D721Med (cell line): ENCODE data around the gene RIN1.

ENCODE experiments used
- DNase-seq: peaks from one replicate; pipeline ENCODE4 v3.0.0; 2011; ENCODE audit warnings: low spot score; ENCODE audit not compliant: insufficient read length
- FAIRE-seq: peaks from 2 replicates; lab custom pipeline; 2011; peaks lifted over from hg19 to GRCh38; lab: Jason Lieb, UNC
- TF ChIP-seq, protein P1 (sequence below): IDR thresholded peaks from 2 replicates; pipeline ENCODE4 v1.5.1; 2012; ENCODE audit warnings: mild to moderate bottlenecking, control low read depth; ENCODE audit not compliant: insufficient read depth; ENCODE audit errors: missing control alignments

RIN1 gene

GRCh38 chr11:66318600-66318970, 17.6 kb downstream of the RIN1 start:
- FAIRE-seq (no peak), DNase-seq (no peak)
- TF ChIP-seq, protein P1, sequence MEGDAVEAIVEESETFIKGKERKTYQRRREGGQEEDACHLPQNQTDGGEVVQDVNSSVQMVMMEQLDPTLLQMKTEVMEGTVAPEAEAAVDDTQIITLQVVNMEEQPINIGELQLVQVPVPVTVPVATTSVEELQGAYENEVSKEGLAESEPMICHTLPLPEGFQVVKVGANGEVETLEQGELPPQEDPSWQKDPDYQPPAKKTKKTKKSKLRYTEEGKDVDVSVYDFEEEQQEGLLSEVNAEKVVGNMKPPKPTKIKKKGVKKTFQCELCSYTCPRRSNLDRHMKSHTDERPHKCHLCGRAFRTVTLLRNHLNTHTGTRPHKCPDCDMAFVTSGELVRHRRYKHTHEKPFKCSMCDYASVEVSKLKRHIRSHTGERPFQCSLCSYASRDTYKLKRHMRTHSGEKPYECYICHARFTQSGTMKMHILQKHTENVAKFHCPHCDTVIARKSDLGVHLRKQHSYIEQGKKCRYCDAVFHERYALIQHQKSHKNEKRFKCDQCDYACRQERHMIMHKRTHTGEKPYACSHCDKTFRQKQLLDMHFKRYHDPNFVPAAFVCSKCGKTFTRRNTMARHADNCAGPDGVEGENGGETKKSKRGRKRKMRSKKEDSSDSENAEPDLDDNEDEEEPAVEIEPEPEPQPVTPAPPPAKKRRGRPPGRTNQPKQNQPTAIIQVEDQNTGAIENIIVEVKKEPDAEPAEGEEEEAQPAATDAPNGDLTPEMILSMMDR: no peak

DNA sequence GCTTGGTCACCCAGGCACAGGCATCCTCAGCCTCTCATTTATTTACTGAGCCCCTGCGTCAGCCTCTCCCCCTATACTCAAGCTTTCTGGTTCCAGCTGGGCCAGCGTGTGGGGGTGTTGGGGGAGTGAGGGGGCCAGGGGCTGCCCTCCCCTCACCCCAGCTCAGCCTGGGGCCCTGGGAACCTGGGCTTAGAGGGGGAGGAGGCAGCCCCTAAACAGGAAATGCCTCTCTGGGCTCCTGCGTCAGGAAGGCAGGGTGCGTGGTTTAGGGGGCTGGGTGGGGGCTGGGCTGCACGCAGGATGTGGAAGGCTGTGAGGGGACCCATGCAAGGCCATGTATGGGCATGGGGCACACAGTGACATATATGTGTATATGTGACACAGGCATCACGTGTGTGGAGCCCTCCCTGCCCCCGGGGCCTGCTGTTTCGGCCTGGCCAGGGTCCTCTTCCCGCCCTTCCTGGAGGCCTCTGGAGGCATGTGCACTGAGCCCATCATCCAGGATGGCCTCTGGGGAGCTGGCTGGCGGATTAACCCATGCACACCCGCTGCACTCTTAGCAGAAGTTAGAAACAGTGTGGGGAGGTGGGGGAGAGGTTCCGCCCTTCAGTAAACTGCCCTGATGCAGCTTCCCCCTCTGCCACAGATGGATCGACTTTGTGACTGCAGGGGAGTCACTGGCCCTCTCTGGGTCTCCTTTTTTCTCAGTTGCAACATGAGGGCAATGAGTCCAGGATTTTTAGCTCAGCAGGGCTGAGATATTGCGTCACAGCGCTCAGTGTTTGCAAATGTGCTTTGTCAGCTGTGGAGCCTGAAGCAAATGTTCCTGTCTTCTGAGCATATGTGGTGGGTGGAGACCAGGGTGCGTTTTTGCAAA, 18.3 kb downstream of the RIN1 start:
- DNase-seq: no peak
- no peak for FAIRE-seq
- TF ChIP-seq, protein P1: no peak

DNA sequence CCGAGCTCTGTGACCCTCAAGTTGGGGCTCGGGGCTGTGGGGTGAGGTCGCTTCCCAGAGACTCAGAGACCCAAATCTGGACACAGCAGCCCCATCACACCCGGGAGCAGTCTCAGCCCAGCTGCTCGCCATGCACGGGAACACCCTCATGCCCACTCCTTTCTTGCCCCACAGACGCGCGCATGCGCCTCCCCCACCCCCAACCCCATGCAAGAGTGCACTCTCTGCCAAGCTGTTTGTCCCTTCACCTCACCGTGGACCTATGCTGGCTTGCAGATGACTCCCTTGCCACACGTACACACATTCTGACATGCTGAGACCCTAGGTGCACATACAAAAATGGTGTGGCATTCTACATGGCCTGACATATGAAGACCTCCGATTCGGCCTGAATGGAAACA, 18.9 kb downstream of the RIN1 start:
- TF ChIP-seq, protein P1: no peak
- DNase-seq (no peak), FAIRE-seq (no peak)

- FAIRE-seq (no peak), DNase-seq (no peak)
- TF ChIP-seq, protein P1: no peak
Measured at GRCh38 chr11:66316849-66317251, 19.4 kb downstream of the RIN1 start, which contains the start of gene CD248. CD248 (minus strand) TSS chr11:66317044; CDS start chr11:66317027, 17 bp downstream.

GRCh38 chr11:66315921-66316811, 20.1 kb downstream of the RIN1 start:
- TF ChIP-seq, protein P1: no peak
- FAIRE-seq (no peak), DNase-seq (no peak)

DNA sequence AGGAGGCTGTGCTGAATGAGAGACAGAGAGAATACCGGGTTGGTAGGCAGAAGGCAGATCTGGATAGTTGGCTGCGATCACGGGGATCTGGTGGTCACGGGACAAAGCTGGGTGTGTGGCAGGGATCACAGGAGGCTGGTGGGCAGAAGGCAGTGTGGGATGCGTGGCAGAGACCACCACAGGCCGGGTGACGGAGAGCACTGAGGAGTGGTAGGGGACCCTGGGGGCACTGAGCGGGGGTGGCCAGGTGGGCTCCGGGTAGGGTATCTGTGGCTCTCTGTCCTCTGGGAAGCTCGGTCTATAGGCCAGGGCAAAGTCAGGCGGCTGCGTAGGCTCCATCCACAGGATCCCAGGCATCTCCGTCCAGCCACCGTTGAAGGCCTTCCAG, 20.7 kb downstream of the RIN1 start:
- no peak for FAIRE-seq
- no peak for DNase-seq
- TF ChIP-seq, protein P1: no peak
